Ascending aorta (tissue), 2 donors: ENCODE data around the gene ATG16L1. TPM values are rescaled to one million over a fixed set of nuclear protein-coding genes. Genes with fewer than 3 reads are reported as not detected.

Experiments used
- DNase-seq, 2 donors: peaks; one replicate each; pipeline ENCODE4 v3.0.0-alpha.2; 2019; ENCODE audit warnings: low spot score in 2 of 2
- H3K27ac ChIP-seq, 2 donors: fragments of 200-600 bp; sonication (generic); one replicate each; pipeline ENCODE4 v1.5.1; 2016 to 2017; ENCODE audit warnings: mild to moderate bottlenecking in 1 of 2
- H3K27me3 ChIP-seq: fragments of 200-600 bp; sonication (generic); one replicate; pipeline ENCODE4 v1.5.1; 2017
- H3K36me3 ChIP-seq, 2 donors: fragments of 200-600 bp; sonication (generic); one replicate each; pipeline ENCODE4 v1.5.1; 2016
- H3K4me1 ChIP-seq, 2 donors: fragments of 200-600 bp; sonication (generic); one replicate each; pipeline ENCODE4 v1.5.1; 2016 to 2017; ENCODE audit warnings: mild to moderate bottlenecking in 1 of 2
- H3K4me3 ChIP-seq, 2 donors: fragments of 200-600 bp; sonication (generic); one replicate each; pipeline ENCODE4 v1.5.1; 2016 to 2017; ENCODE audit warnings: mild to moderate bottlenecking in 1 of 2
- H3K9me3 ChIP-seq, 2 donors: fragments of 200-600 bp; sonication (generic); one replicate each; pipeline ENCODE4 v1.5.1; 2016
- CTCF ChIP-seq, 3 experiments: fragments of 200-600 bp in 2 of 3; fragments of 450-650 bp in 1 of 3; sonication (generic) in 2 of 3; IDR thresholded peaks; one replicate each; pipeline ENCODE4 v1.5.1; 2016 to 2019; ENCODE audit warnings: antibody characterized with exemption in 3 of 3, mild to moderate bottlenecking in 1 of 3, moderate library complexity in 1 of 3
- intact Hi-C: fragments of 100-400 bp; cut with DNase I; formaldehyde crosslinking; loops from one replicate; pipeline ENCODE4 v1.15.1; 2023
- total RNA-seq: library from RNA; depleted of rRNA; stranded (reverse); fragments of >200 nt; gene quantifications from one replicate; pipeline ENCODE4 v1.1.0, GENCODE V29; 2016

The ATG16L1 gene
- total RNA-seq, 1 donor from 2014 or later = 28.1 TPM

GRCh38 chr2:233228376-233228775, 23.1 kb upstream of the ATG16L1 start:
- no peaks in the 10 kb centered on the region for H3K27me3 ChIP-seq
- H3K4me3 ChIP-seq = no peak overlapping the region
- intact Hi-C loops = no loop called here
- H3K27ac ChIP-seq = no peak overlapping the region
- H3K36me3 ChIP-seq = no peaks in the 10 kb centered on the region
- no peaks in the 10 kb centered on the region for H3K4me1 ChIP-seq
- H3K9me3 ChIP-seq = no peaks in the 10 kb centered on the region
- TF ChIP-seq CTCF (IDR thresholded peaks at IDR 0.05) = no peak
- DNase-seq = no peak

- no peak overlapping the region for H3K27ac ChIP-seq
- H3K27me3 ChIP-seq = no peaks in the 10 kb centered on the region
- H3K4me3 ChIP-seq = no peak overlapping the region
- H3K4me1 ChIP-seq = no peaks in the 10 kb centered on the region
- intact Hi-C loops = no loop called here
- DNase-seq = no peak
- TF ChIP-seq CTCF (IDR thresholded peaks at IDR 0.05) = no peak
- no peaks in the 10 kb centered on the region for H3K36me3 ChIP-seq
- H3K9me3 ChIP-seq = no peaks in the 10 kb centered on the region
Observed at GRCh38 chr2:233233618-233234230, 17.7 kb upstream of the ATG16L1 start.

GRCh38 chr2:233234264-233234663, 17.2 kb upstream of the ATG16L1 start:
- no peak for DNase-seq
- no peaks in the 10 kb centered on the region for H3K9me3 ChIP-seq
- H3K27ac ChIP-seq = no peak overlapping the region
- no peaks in the 10 kb centered on the region for H3K36me3 ChIP-seq
- no peaks in the 10 kb centered on the region for H3K4me1 ChIP-seq
- H3K27me3 ChIP-seq = no peaks in the 10 kb centered on the region
- TF ChIP-seq CTCF (IDR thresholded peaks at IDR 0.05) = no peak
- intact Hi-C loops = no loop called here
- no peak overlapping the region for H3K4me3 ChIP-seq

GRCh38 chr2:233234996-233235395, 16.5 kb upstream of the ATG16L1 start:
- Histone ChIP-seq H3K27ac (no peak overlapping the region), H3K36me3 (no peaks in the 10 kb centered on the region), H3K9me3 (no peaks in the 10 kb centered on the region), H3K4me3 (no peak overlapping the region), H3K4me1 (no peaks in the 10 kb centered on the region), H3K27me3 (no peaks in the 10 kb centered on the region)
- no peak for TF ChIP-seq CTCF (IDR thresholded peaks at IDR 0.05)
- no peak for DNase-seq
- intact Hi-C loops = no loop called here

- TF ChIP-seq CTCF (IDR thresholded peaks at IDR 0.05) = no peak
- H3K4me1 ChIP-seq = no peaks in the 10 kb centered on the region
- H3K4me3 ChIP-seq = no peak overlapping the region
- no peak overlapping the region for H3K27ac ChIP-seq
- intact Hi-C loops = no loop called here
- H3K36me3 ChIP-seq = no peaks in the 10 kb centered on the region
- H3K9me3 ChIP-seq = no peaks in the 10 kb centered on the region
- no peaks in the 10 kb centered on the region for H3K27me3 ChIP-seq
- DNase-seq = no peak
Observed at GRCh38 chr2:233235977-233236376, 15.5 kb upstream of the ATG16L1 start.
